ENCODE measurements around the gene ELANE.
"Not testable (repeated sequence)": the region's sequence is repeated elsewhere in the genome, so short reads cannot be mapped to it uniquely, and the experiment has no call there.

Gene ELANE

GRCh38 chr19:814152-815078 lies 37.7 kb upstream of the ELANE start:
- no peak for DNase-seq (ENCODE audit: low read depth)

- no peak for DNase-seq (ENCODE audit: low read depth)
Measured at GRCh38 chr19:815079-815774, 36.9 kb upstream of the ELANE start.

GRCh38 chr19:815775-816499 lies 36.2 kb upstream of the ELANE start:
- no peak for DNase-seq (ENCODE audit: low read depth)

GRCh38 chr19:816500-816857 lies 35.6 kb upstream of the ELANE start:
- DNase-seq (ENCODE audit: low read depth): no peak

GRCh38 chr19:820212-820611 lies 31.9 kb upstream of the ELANE start:
- DNase-seq (ENCODE audit: low read depth): not testable (repeated sequence)

GRCh38 chr19:821231-821824 lies 30.8 kb upstream of the ELANE start:
- no peak for DNase-seq (ENCODE audit: low read depth)

- DNase-seq (ENCODE audit: low read depth): no peak
Measured at GRCh38 chr19:821825-822503, 30.1 kb upstream of the ELANE start, which contains the start of gene PLPPR3. PLPPR3 (minus strand) TSS chr19:821955; CDS start chr19:821559, 396 bp downstream.

- DNase-seq (ENCODE audit: low read depth): no peak
Measured at GRCh38 chr19:823565-824121, 28.5 kb upstream of the ELANE start.

GRCh38 chr19:824885-825284 lies 27.2 kb upstream of the ELANE start:
- no peak for DNase-seq (ENCODE audit: low read depth)

- no peak for DNase-seq (ENCODE audit: low read depth)
Measured at GRCh38 chr19:825897-826644, 26.0 kb upstream of the ELANE start.

GRCh38 chr19:827314-827709 lies 24.8 kb upstream of the ELANE start:
- no peak for DNase-seq (ENCODE audit: low read depth)

- DNase-seq (ENCODE audit: low read depth): no peak
Measured at GRCh38 chr19:827710-828321, 24.3 kb upstream of the ELANE start, which contains the start of gene AZU1. AZU1 (plus strand) TSS chr19:827837; CDS start chr19:827847, 10 bp downstream.

- DNase-seq (ENCODE audit: low read depth): no peak
Measured at GRCh38 chr19:829129-829758, 22.9 kb upstream of the ELANE start.

- no peak for DNase-seq (ENCODE audit: low read depth)
Measured at GRCh38 chr19:831407-832369, 20.4 kb upstream of the ELANE start.

- no peak for DNase-seq (ENCODE audit: low read depth)
Measured at GRCh38 chr19:834216-834615, 17.9 kb upstream of the ELANE start.

GRCh38 chr19:835210-835810 lies 16.8 kb upstream of the ELANE start:
- DNase-seq (ENCODE audit: low read depth): no peak

GRCh38 chr19:840519-841206 lies 11.4 kb upstream of the ELANE start, which contains the start of gene PRTN3:
PRTN3 (plus strand) TSS chr19:840999; CDS start chr19:841009, 10 bp downstream.
- DNase-seq (ENCODE audit: low read depth): no peak

Data from stimulated activated CD8-positive, alpha-beta memory T cell treated with anti-CD3 and anti-CD28 coated beads, Interleukin-12 subunit alpha, Interleukin-12 subunit beta, amount 100 ng/mL, for 4 hours (primary cell).